Stimulated activated CD8-positive, alpha-beta memory T cell treated with anti-CD3 and anti-CD28 coated beads, Interleukin-15, amount 100 ng/mL, for 24 hours (primary cell): ENCODE results near the gene UQCRH.

Experiments
- DNase-seq: peaks from one replicate; pipeline ENCODE4 v3.0.0-alpha.2; 2020; ENCODE audit warnings: low read depth

Gene UQCRH

DNA sequence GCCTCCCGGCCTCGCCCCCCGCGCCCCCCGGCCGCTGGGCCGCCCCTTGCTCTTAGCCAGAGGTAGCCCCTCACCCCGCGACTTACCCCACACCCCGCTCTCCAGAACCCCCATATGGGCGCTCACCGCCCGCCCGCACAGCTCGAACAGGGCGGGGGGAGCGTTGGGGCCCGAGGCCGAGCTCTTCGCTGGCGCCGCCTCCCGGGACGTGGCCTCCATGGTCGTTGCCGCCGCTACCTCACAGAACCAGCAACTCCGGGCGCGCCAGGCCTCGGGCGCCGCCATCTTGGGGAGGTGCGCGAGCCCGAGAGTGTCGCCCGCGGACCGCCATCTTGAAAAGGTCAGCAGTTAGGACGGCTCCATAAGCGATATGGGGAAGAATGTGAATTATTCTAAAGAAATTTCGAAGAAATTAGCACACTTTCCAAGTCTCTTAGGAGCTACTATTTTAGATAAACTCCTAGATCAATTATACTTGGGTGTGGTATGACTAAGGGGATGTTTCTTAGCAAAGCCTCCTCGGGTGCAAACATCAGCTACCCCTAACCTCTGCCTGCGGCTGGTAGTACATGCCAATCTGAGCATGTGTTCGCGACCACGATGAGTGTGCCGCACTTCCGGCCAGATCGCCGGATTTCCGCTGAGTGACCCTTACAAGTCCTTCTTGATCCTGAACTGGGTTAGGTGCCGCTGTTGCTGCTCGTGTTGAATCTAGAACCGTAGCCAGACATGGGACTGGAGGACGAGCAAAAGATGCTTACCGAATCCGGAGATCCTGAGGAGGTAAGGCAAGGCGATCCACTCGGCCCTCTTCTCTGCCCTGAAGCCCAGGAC is at the start of gene UQCRH, which contains the start of gene LRRC41:
Gene UQCRH (plus strand): TSS at position 661 of the 834 bp plus-strand sequence. CDS start 69 bp downstream, at position 730.
Gene LRRC41 (minus strand): TSS at position 579 of the 834 bp plus-strand sequence. CDS start 294 bp downstream, at position 285.
- DNase-seq = peak; percentile 74

DNA sequence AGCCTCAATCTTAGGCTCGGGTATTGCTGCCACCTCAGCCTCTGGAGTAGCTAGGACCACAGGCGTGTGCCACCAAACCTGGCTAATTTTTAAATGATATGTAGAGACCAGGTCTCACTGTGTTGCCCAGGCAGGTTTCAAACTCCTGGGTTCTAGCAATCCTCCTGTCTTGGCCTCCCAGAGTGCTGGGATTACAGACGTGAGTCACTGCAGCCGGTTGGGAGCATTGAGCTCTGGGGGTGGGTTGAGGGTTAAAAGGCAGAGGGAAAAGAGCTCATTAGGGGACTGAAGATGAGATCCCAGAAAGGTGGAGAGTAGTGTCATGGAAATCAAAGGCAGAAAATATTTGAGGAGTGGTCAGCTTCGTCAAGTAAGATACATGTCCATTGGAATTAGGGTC is 48.8 kb upstream of the UQCRH start:
- no peak for DNase-seq

GRCh38 chr1:46256523-46256922 is 47.0 kb upstream of the UQCRH start:
- DNase-seq = no peak

DNA sequence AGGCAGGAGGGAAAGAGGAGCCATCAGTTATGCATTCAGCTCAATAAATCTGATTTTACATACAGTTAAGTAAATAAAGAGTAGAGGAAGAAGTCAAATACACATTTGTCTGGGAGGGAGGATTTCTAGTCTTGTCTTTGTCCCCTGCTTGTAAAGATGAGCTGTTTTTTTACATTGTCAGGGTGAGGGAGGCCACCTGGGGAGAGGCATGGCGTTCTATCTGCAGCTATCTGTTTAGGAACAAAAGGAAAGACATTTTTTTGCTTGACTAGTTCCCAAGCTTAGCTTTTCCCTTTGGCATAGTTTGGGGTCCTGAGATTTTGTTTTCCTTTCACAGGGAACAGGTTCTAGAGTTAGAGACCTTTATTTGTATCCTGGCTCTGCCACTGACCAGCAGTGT is 41.0 kb upstream of the UQCRH start:
- DNase-seq = no peak

- no peak for DNase-seq
These were observed 40.4 kb upstream of the UQCRH start for GRCh38 chr1:46263146-46263545.

- no peak for DNase-seq
These were observed 34.9 kb upstream of the UQCRH start for GRCh38 chr1:46268578-46268977.

- no peak for DNase-seq
These were observed 29.1 kb upstream of the UQCRH start for GRCh38 chr1:46274225-46275029.

DNA sequence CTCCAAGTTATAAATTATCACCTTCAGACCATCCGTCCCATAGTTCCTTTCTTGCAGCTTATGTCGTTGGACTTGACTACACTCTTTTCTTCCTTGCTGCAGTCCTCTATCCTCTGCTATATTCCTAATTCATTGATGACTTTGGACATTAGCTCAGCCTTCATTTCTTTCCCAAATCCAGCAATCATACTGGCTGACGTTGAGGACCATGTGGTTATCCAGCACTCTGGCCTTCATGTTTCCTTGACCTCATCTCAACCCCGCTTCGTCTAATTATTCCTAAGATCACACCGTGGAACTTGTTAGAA is 28.5 kb upstream of the UQCRH start:
- no peak for DNase-seq

DNA sequence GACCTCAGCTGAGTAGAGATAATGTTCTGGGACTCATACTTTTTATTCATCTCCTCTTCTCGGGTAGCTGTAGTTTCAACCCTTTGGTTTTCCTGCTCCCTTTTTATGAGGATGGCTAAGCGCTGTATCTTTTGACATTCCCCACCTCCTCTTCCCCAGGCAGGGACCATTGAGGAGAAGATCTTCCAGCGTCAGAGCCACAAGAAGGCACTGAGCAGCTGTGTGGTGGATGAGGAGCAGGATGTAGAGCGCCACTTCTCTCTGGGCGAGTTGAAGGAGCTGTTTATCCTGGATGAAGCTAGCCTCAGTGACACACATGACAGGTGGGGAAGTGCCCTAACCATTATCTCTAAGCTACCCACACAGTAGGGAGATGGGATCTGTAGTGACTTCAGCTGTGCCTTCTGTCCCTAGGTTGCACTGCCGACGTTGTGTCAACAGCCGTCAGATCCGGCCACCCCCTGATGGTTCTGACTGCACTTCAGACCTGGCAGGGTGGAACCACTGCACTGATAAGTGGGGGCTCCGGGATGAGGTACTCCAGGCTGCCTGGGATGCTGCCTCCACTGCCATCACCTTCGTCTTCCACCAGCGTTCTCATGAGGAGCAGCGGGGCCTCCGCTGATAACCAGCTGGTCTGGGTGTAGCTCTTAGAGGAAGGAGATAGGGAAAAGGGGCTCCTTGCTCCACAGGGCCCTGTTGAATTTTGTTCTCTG is 25.7 kb upstream of the UQCRH start:
- DNase-seq = no peak

DNA sequence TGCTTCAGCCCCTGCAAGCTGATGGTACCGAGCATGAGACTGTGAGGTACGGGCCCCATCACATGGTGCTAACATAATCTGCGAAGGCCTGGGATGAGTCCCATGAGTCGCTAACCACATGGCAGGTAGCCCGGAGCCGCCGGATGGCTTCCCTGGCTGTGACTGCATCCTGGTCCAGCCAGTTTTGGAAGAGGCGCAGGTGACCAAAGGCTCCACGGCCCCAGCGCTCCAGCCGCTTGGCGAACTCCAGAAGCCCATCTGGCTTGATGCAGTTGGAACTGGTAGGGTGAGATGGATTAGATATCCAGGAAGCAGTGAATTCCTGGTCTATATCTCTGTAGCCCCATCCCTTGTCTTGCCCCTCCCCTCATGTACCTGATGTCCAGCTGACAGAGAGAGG is 24.7 kb upstream of the UQCRH start:
- no peak for DNase-seq

GRCh38 chr1:46280092-46280491 is 23.4 kb upstream of the UQCRH start:
- no peak for DNase-seq

DNA sequence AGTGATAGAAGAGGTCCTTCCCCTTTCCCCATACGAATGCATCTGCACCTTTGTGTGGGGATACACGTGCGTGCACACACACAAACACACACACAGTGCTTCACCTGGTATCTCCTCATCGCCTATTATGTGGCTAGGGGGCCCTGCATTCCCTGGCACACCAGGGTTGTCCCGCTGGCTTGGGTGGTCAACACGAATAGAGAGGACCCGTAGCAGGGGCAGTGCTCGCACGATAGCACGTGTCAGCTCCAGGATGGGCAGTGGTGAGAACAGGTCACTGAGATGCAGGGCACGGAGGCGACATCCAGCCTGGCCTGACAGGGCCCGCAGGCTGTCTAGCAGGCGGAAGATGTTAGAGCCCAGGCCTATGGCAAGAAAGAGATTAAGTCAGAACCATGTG is 22.5 kb upstream of the UQCRH start:
- no peak for DNase-seq

- DNase-seq = no peak
These were observed 19.4 kb upstream of the UQCRH start for GRCh38 chr1:46284058-46284457.

- no peak for DNase-seq
These were observed 18.6 kb upstream of the UQCRH start for GRCh38 chr1:46284597-46285564.

DNA sequence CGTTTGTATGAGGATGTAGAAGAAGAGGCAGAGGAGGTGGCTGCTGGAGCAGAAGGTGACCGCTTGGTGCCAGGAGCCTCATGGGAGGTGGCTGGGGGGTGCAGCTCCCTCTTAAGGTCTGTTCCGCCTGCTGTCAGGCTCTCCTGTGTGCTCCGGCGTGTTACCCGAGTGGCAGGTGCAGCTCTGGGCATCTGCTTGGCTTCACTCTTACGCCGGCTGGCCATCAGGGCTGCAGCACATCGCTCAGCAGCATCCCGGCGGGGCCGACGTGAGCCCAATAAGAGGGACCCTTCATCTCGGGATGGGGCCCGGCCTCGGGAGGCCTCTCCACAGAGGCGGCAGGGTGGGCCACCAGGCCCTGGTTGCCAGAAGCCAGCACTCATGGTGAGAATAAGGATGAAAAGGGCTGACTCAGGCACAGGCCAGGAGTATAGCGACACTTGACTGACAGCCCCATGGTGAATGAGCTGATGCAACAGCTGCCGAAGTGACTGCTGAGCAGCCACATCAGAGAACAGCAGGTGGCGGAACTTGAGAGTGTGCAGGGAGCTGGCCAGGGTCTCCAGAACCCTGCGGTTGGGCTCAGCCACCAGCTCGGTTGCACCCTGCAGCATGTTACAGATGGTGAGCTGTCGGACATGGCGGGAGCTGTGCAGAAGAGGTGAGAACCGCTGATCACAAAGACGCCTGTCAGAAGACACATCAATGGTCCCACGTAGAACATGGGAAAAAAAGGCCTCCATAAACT is 17.6 kb upstream of the UQCRH start:
- DNase-seq = no peak

DNA sequence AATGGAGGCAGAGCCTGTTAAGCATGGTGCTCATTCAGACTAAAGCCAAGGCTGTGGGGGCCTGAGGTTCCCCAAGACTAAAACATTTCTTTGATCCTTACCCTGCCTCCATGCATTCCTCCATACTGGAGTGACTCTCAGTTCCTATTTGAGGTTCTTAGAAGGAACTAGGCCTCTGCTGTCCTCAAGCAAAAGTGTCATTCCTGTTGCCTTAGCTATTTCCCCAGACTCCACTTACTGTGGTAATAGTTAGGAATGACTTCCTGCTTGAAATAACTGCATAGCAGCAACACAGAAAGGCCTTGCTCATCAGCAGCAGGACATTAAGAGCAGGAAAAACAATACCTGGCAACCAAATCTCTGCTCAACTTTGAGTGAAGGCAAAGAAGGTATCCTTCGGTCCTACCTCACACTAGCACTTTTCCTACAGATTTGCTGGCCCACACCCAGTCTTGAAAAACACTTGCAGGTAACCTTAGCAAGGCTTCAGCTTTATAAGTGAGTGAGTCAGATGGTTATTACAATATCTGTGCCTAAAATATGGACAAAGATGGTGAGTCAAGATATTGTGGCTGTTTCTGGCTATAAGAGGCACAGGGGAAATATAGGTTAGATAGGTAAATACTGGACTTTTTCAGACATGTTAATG is 14.9 kb upstream of the UQCRH start:
- DNase-seq = no peak

DNA sequence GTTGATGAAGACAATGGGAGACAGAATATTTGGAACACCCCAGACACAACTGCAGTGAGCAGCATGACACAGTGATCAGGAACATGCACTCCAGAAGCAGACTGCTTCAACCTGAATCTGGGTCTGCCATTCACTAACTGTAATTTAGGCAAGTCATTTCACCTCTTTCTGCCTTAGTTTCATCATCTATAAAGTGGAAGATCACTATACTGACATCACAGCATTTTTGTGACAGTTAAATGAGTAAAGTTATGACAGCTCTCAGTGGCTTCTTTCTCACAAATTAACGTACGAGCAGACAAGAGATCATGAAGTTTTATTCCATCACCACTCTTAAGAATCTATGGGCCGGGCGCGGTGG is 14.4 kb upstream of the UQCRH start:
- DNase-seq = no peak

GRCh38 chr1:46289976-46290375 is 13.5 kb upstream of the UQCRH start:
- DNase-seq = no peak

- no peak for DNase-seq
These were observed 8.2 kb upstream of the UQCRH start for GRCh38 chr1:46295306-46295705.

DNA sequence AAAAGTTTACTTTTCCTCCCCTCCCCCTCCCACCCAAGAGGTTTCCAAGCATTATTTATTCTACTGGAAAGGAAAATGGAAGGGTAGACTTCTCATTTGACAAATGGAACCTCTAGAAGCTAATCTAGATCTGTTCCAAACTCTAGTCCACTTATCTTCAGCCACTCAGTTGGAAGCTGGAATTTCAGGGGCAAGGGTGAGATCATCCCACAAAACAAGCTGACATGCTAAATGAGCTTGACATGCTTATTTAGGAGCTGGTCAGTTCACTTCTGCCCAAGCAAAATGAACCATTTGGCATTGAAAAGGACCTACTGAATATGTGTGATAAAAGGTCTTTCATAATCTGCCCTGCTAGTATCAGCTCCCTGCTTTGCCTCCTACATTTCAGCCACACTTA is 5.1 kb upstream of the UQCRH start:
- no peak for DNase-seq
